CD8-positive, alpha-beta memory T cell (primary cell): ENCODE results near the gene CTH. TPM values are rescaled to one million over a fixed set of nuclear protein-coding genes. Genes with fewer than 3 reads are reported as not detected.

Experiments
- CTCF ChIA-PET: fragments of 350-600 bp; sonication (Branson Sonifier 250); formaldehyde crosslinking; loops from one replicate; lab custom pipeline; 2021; ENCODE audit warnings: antibody characterized with exemption; lab: Charles Lee
- POLR2A ChIA-PET: fragments of 350-600 bp; sonication (Branson Sonifier 250); formaldehyde crosslinking; loops from one replicate; lab custom pipeline; 2021; ENCODE audit warnings: antibody characterized with exemption; lab: Charles Lee
- DNase-seq, 5 donors: peaks; one replicate each; pipeline versions ENCODE4 v3.0.0 to v3.0.0-alpha.2; 2020 to 2022; ENCODE audit warnings: mixed read lengths in 1 of 5
- H3K27ac ChIP-seq: one replicate; pipeline ENCODE4 v1.7.0; 2013; ENCODE audit warnings: low read depth, mild to moderate bottlenecking, low read length, moderate library complexity
- H3K27me3 ChIP-seq: 2 replicates; pipeline ENCODE4 v1.7.0; 2013; ENCODE audit warnings: low read length, mild to moderate bottlenecking; ENCODE audit not compliant: insufficient read depth, poor library complexity, severe bottlenecking
- H3K36me3 ChIP-seq: 2 replicates; pipeline ENCODE4 v1.7.0; 2013; ENCODE audit warnings: mild to moderate bottlenecking, low read length, moderate library complexity; ENCODE audit not compliant: insufficient read depth
- H3K4me1 ChIP-seq: 2 replicates; pipeline ENCODE4 v1.7.0; 2013; ENCODE audit warnings: mild to moderate bottlenecking, low read length, moderate library complexity; ENCODE audit not compliant: insufficient read depth
- H3K4me3 ChIP-seq: 2 replicates; pipeline ENCODE4 v1.7.0; 2013; ENCODE audit warnings: mild to moderate bottlenecking, low read length
- H3K9me3 ChIP-seq: 2 replicates; pipeline ENCODE4 v1.7.0; 2013; ENCODE audit warnings: mild to moderate bottlenecking, low read length
- H3K27ac Mint-ChIP-seq, 8 donors: one replicate each; pipeline ENCODE4 v1.8.0; 2020 to 2021; ENCODE audit warnings: mixed read lengths in 8 of 8, mild to moderate bottlenecking in 6 of 8, inconsistent platforms in 3 of 8, moderate library complexity in 3 of 8
- H3K27me3 Mint-ChIP-seq, 2 donors: one replicate each; pipeline ENCODE4 v1.8.0; 2020 to 2021; ENCODE audit warnings: mixed read lengths in 2 of 2, mild to moderate bottlenecking in 1 of 2, moderate library complexity in 1 of 2
- H3K36me3 Mint-ChIP-seq, 3 donors: one replicate each; pipeline ENCODE4 v1.8.0; 2020 to 2021; ENCODE audit warnings: mixed read lengths in 3 of 3, inconsistent platforms in 1 of 3, mild to moderate bottlenecking in 1 of 3
- H3K4me1 Mint-ChIP-seq, 3 donors: one replicate each; pipeline ENCODE4 v1.8.0; 2020 to 2021; ENCODE audit warnings: mixed read lengths in 3 of 3, inconsistent platforms in 1 of 3, mild to moderate bottlenecking in 1 of 3
- H3K4me3 Mint-ChIP-seq, 7 donors: one replicate each; pipeline ENCODE4 v1.8.0; 2020 to 2021; ENCODE audit warnings: mixed read lengths in 7 of 7, mild to moderate bottlenecking in 6 of 7, moderate library complexity in 4 of 7, inconsistent platforms in 2 of 7
- H3K9me3 Mint-ChIP-seq, 5 donors: one replicate each; pipeline ENCODE4 v1.8.0; 2020 to 2022; ENCODE audit warnings: mixed read lengths in 5 of 5, mild to moderate bottlenecking in 3 of 5, moderate library complexity in 2 of 5, inconsistent platforms in 1 of 5
- polyA plus RNA-seq: library from polyadenylated mRNA; unstranded; fragments of 300-500 nt; fragmentation: Illumina TruSeq; gene quantifications from one replicate; pipeline ENCODE4 v1.2.3, GENCODE V29; 2021
- total RNA-seq, 2 experiments: library from RNA; stranded (reverse); gene quantifications; one replicate each; pipeline ENCODE4 v1.2.3, GENCODE V29; 2021

CTH gene
- total and polyA plus RNA-seq, 3 experiments from 2014 or later, result 2.5 to 9.5 (median 9.0) TPM

DNA sequence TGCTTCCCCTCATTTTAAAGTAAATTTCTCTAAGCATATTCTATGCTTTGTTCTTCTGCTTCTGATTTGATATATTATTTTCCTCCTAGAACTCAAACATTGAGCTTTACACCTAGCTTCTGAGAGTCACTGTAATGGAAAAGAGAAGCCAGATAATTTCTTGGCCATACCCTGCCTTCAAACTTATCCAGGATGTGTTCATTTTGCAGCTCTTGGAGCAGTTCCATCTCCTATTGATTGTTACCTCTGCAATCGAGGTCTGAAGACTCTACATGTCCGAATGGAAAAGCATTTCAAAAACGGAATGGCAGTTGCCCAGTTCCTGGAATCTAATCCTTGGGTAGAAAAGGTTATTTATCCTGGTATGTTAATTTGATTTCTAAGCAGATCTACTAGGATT lies 20.8 kb downstream of the CTH start:
- H3K36me3 ChIP-seq, result no peaks in the 10 kb centered on the region
- H3K9me3 ChIP-seq, result no peaks in the 10 kb centered on the region
- Mint-ChIP-seq H3K36me3 (peaks cover 8 to 33% (median 15%) of the 10 kb centered on the region in 3 donors), H3K4me1 (no peaks in the 10 kb centered on the region), H3K9me3 (no peaks in the 10 kb centered on the region), H3K27me3 (no peaks in the 10 kb centered on the region), H3K4me3 (no peak overlapping the region), H3K27ac (no peak overlapping the region)
- H3K4me1 ChIP-seq, result no peaks in the 10 kb centered on the region
- ChIA-PET CTCF (no interaction called here), POLR2A (no interaction called here)
- H3K27ac ChIP-seq, result no peak overlapping the region
- no peaks in the 10 kb centered on the region for H3K27me3 ChIP-seq
- no peak overlapping the region for H3K4me3 ChIP-seq
- DNase-seq, result no peak

GRCh38 chr1:70434253-70434859 lies 23.3 kb downstream of the CTH start:
- H3K4me3 Mint-ChIP-seq, result peak overlapping the region in 1 of 7 donors; percentile 13
- peaks cover 8 to 38% (median 15%) of the 10 kb centered on the region in 3 donors for H3K36me3 Mint-ChIP-seq
- no peaks in the 10 kb centered on the region for H3K4me1 Mint-ChIP-seq
- no peaks in the 10 kb centered on the region for H3K4me1 ChIP-seq
- H3K27me3 Mint-ChIP-seq, result no peaks in the 10 kb centered on the region
- CTCF ChIA-PET, result no interaction called here
- H3K9me3 Mint-ChIP-seq, result no peaks in the 10 kb centered on the region
- no peak for DNase-seq
- H3K27ac ChIP-seq, result no peak overlapping the region
- no peak overlapping the region for H3K4me3 ChIP-seq
- H3K27ac Mint-ChIP-seq, result peak overlapping the region in 2 of 8 donors; percentile 47 to 59
- POLR2A ChIA-PET, result no interaction called here
- H3K27me3 ChIP-seq, result no peaks in the 10 kb centered on the region
- no peaks in the 10 kb centered on the region for H3K36me3 ChIP-seq
- no peaks in the 10 kb centered on the region for H3K9me3 ChIP-seq

DNA sequence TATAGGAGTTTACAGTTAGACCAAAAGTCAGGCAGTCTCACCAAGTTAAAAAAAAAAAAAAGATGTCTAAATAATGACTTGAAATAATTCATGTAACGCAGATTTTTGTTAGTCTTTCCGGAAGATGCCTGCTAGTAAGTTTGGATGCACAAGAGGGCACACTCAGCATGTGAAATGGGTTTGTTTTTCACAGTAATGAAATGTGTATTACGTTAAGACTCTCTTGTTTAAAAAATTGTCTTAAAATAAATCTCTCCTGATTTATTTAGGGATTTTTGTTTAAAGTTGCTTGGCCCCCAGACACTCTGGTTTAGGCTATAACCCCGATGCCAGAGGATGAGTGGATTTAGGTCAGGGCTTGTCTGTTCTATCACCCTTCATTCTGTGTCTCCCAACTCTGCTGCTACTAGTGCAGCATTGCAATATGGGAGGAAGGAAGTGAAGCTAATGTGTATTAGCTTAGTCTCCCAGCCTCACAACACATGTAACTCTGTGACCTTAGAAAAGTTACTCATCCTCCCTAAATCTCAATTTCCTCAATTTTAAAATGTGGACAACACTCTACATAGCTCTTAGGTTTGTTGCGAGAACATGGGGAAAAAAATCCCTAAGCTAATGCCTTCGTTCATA lies 25.7 kb downstream of the CTH start:
- Histone ChIP-seq H3K36me3 (no peaks in the 10 kb centered on the region), H3K4me1 (no peaks in the 10 kb centered on the region), H3K27ac (no peak overlapping the region), H3K9me3 (no peaks in the 10 kb centered on the region), H3K4me3 (no peak overlapping the region), H3K27me3 (no peaks in the 10 kb centered on the region)
- Mint-ChIP-seq H3K27me3 (no peaks in the 10 kb centered on the region), H3K4me3 (no peak overlapping the region), H3K9me3 (no peaks in the 10 kb centered on the region), H3K27ac (no peak overlapping the region), H3K36me3 (peaks cover 8 to 34% (median 14%) of the 10 kb centered on the region in 3 donors), H3K4me1 (no peaks in the 10 kb centered on the region)
- DNase-seq, result no peak
- POLR2A ChIA-PET, result no interaction called here
- CTCF ChIA-PET, result no interaction called here

DNA sequence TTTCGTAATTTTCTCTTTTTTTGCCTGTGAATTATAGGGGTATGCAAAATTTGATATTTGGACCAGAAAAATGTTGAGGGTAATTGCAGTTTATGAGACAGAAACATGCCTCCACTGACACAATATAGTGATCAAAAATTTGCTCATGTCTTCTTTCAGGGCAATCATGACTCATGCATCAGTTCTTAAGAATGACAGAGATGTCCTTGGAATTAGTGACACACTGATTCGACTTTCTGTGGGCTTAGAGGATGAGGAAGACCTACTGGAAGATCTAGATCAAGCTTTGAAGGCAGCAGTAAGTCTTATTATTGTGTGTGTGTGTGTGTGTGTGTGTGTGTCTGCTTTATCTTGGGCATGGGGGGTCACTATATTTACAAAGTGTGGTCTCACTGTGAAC lies 27.5 kb downstream of the CTH start:
- peaks cover 4 to 20% (median 8%) of the 10 kb centered on the region in 3 donors for H3K36me3 Mint-ChIP-seq
- H3K27ac Mint-ChIP-seq, result no peak overlapping the region
- DNase-seq, result no peak
- no peaks in the 10 kb centered on the region for H3K27me3 Mint-ChIP-seq
- Histone ChIP-seq H3K27me3 (no peaks in the 10 kb centered on the region), H3K27ac (no peak overlapping the region), H3K4me3 (no peak overlapping the region), H3K9me3 (no peaks in the 10 kb centered on the region), H3K4me1 (no peaks in the 10 kb centered on the region), H3K36me3 (no peaks in the 10 kb centered on the region)
- CTCF ChIA-PET, result interaction anchor here (1.3 kb wide), 1 partner anchor 10 kb away, joined by 3 read pairs; no protein-coding TSS in a partner anchor
- H3K4me3 Mint-ChIP-seq, result no peak overlapping the region
- POLR2A ChIA-PET, result no interaction called here
- no peaks in the 10 kb centered on the region for H3K9me3 Mint-ChIP-seq
- H3K4me1 Mint-ChIP-seq, result no peaks in the 10 kb centered on the region

DNA sequence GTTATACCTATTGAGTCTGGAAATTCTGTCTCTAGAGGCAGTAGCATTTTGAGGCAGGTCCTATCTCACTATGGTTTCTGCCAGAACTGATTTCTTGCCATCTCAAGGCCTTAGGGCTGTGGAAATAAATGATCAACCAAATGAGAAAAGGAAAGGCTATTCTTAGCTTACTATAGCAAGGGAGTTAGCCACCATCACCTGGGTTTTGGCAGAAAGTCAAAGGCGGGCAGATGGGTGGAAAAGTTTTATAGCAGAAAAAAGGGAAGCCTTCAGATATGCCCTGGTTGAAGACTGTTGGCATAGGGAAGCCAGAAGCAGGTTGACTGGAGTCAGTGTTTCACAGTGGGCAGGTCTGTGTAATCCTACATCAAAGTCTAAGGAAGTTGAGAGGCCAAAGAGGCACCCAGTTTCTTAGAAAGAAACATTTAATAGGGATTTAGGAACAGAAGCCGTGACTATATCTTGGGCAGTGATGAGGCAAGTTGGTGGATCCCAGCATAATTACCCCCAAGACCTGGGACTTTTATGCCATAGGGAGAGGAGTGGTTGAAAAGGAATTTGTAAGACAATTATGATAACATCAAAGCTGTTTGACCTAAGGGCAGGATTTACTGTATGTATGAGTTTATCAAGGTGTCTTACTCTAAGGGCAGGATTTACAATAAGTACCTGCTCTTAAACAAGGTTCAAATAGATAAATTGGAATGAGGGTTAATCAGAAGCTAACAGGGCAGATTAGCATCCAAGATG lies 29.7 kb downstream of the CTH start:
- Mint-ChIP-seq H3K9me3 (no peaks in the 10 kb centered on the region), H3K27ac (peak overlapping the region in 1 of 8 donors; percentile 8), H3K27me3 (no peaks in the 10 kb centered on the region), H3K4me3 (no peak overlapping the region), H3K4me1 (no peaks in the 10 kb centered on the region), H3K36me3 (peaks cover 0 to 5% (median 4%) of the 10 kb centered on the region in 3 donors)
- Histone ChIP-seq H3K9me3 (no peaks in the 10 kb centered on the region), H3K27ac (no peak overlapping the region), H3K4me3 (no peak overlapping the region), H3K36me3 (no peaks in the 10 kb centered on the region), H3K4me1 (no peaks in the 10 kb centered on the region), H3K27me3 (no peaks in the 10 kb centered on the region)
- ChIA-PET CTCF (no interaction called here), POLR2A (no interaction called here)
- DNase-seq, result no peak

GRCh38 chr1:70441392-70442035 lies 30.4 kb downstream of the CTH start:
- Mint-ChIP-seq H3K36me3 (peaks cover 0 to 5% (median 4%) of the 10 kb centered on the region in 3 donors), H3K27me3 (no peaks in the 10 kb centered on the region)
- H3K4me3 ChIP-seq, result no peak overlapping the region

DNA sequence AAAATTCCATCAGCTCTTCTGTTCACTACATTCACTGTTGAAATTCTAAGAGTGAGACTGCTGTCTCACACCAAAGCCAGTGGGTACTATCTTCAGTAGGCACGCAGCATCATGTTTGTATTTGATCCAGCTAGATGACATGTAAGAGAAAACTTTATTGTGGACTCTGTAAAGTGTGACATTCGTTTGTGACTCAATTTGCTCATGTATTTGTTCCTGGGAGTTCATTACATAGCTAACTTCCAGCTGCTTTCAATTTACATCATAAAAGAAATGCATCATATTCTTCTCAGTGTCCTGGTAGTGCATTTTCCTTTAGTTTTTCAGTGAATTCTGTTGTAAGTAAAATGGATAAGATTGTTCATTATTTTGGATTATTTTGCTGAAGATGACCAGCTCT lies 31.4 kb downstream of the CTH start:
- Histone ChIP-seq H3K27me3 (no peaks in the 10 kb centered on the region), H3K9me3 (no peaks in the 10 kb centered on the region), H3K4me3 (no peak overlapping the region), H3K4me1 (no peaks in the 10 kb centered on the region), H3K27ac (no peak overlapping the region), H3K36me3 (no peaks in the 10 kb centered on the region)
- Mint-ChIP-seq H3K27me3 (no peaks in the 10 kb centered on the region), H3K36me3 (peaks cover 0 to 5% (median 4%) of the 10 kb centered on the region in 3 donors), H3K9me3 (no peaks in the 10 kb centered on the region), H3K27ac (peak overlapping the region in 1 of 8 donors; percentile 7), H3K4me3 (no peak overlapping the region), H3K4me1 (no peaks in the 10 kb centered on the region)
- DNase-seq, result no peak
- ChIA-PET CTCF (no interaction called here), POLR2A (no interaction called here)

More at GRCh38 chr1:70441392-70442035, 30.4 kb downstream of the CTH start:
- Histone ChIP-seq H3K27ac (no peak overlapping the region), H3K4me1 (no peaks in the 10 kb centered on the region), H3K27me3 (no peaks in the 10 kb centered on the region), H3K36me3 (no peaks in the 10 kb centered on the region), H3K9me3 (no peaks in the 10 kb centered on the region)
- no peaks in the 10 kb centered on the region for H3K9me3 Mint-ChIP-seq
- DNase-seq, result no peak
- CTCF ChIA-PET, result no interaction called here
- H3K4me3 Mint-ChIP-seq, result no peak overlapping the region
- no peak overlapping the region for H3K27ac Mint-ChIP-seq
- no peaks in the 10 kb centered on the region for H3K4me1 Mint-ChIP-seq
- POLR2A ChIA-PET, result no interaction called here

DNA sequence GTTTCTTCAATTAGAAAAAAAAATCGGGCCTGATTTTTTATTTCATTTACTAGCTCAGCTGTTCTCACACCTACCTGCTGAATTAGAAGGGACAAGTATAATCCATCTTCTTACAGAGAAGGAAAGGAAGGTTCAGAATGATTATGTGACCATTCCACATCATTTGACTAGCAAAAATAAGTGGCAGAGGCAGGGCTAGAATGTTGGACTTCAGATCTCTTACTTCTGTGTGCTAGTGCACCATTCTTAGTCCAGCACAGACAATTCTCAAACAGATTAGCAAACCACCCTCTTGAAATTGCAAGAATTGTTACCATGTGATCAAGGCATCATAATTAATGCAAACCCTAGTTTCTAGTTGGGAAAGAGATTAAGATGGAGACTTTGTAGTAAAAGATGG lies 32.7 kb downstream of the CTH start:
- Mint-ChIP-seq H3K9me3 (no peaks in the 10 kb centered on the region), H3K27ac (no peak overlapping the region), H3K4me1 (no peaks in the 10 kb centered on the region), H3K36me3 (peaks cover 0 to 3% (median under 1%) of the 10 kb centered on the region in 3 donors), H3K27me3 (no peaks in the 10 kb centered on the region), H3K4me3 (no peak overlapping the region)
- H3K4me3 ChIP-seq, result no peak overlapping the region
- no peaks in the 10 kb centered on the region for H3K27me3 ChIP-seq
- H3K27ac ChIP-seq, result no peak overlapping the region
- no peaks in the 10 kb centered on the region for H3K4me1 ChIP-seq
- POLR2A ChIA-PET, result no interaction called here
- DNase-seq, result no peak
- no peaks in the 10 kb centered on the region for H3K9me3 ChIP-seq
- CTCF ChIA-PET, result no interaction called here
- H3K36me3 ChIP-seq, result no peaks in the 10 kb centered on the region
